GM12892 (cell line): ENCODE data around the gene CNPY1.

ENCODE experiments used
- POLR2A ChIP-seq: IDR thresholded peaks from 2 replicates; pipeline ENCODE4 v1.6.1; 2011; ENCODE audit warnings: low read depth, low read length, control low read depth
- POLR2AphosphoS5 ChIP-seq: IDR thresholded peaks from 2 replicates; pipeline ENCODE4 v1.6.1; 2011; ENCODE audit warnings: low read depth, low read length, control low read depth

DNA sequence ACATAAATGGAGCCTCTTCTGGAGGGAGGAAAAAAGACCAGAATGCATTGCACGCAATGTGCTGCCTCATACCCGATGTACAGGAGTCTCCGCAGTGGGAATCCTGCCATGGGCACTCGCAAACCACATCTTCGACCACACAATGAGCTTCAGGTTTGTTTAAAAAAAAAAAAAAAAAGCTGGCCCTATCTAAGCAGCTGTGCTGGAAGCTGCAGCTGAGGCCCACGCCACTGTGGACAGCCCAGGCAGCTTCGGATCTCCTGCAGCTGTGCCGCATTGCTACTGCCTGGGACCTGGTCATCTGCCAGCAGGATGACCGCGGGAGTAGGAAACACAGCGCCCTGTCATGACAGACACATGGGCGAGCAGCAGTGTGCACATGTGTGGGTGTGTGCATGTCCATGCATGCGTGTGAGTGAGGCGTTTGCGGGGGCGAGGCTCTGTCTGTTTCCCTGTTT is 62.5 kb downstream of the CNPY1 start:
- no peak for TF ChIP-seq POLR2A
- no peak for TF ChIP-seq POLR2AphosphoS5
